ENCODE data around the gene ANKFY1.

Gene ANKFY1

GRCh38 chr17:4215882-4216570, 47.8 kb downstream of the ANKFY1 start (continued):
- TF ChIP-seq ZSCAN5A (tag by site-specific recombination; IDR thresholded peaks at IDR 0.05) (no peak), ZNF660 (tag by site-specific recombination; IDR thresholded peaks at IDR 0.05) (no peak), ZBTB48 (tag by site-specific recombination; IDR thresholded peaks at IDR 0.05) (no peak), ZFP41 (tag by site-specific recombination; IDR thresholded peaks at IDR 0.05; ENCODE audit: borderline replicate concordance) (no peak), AEBP2 (tag by site-specific recombination; IDR thresholded peaks at IDR 0.05; ENCODE audit: borderline replicate concordance) (no peak), PRDM2 (tag by site-specific recombination; IDR thresholded peaks at IDR 0.05; ENCODE audit: borderline replicate concordance) (no peak), ZNF580 (tag by site-specific recombination; IDR thresholded peaks at IDR 0.05) (no peak), ZBTB11 (tag by site-specific recombination; conservative IDR thresholded peaks at IDR 0.05; ENCODE audit: low read depth) (no peak), ZNF548 (tag by site-specific recombination; IDR thresholded peaks at IDR 0.05) (no peak), ZNF488 (tag by site-specific recombination; IDR thresholded peaks at IDR 0.05) (no peak), ZFP69B (tag by site-specific recombination; IDR thresholded peaks at IDR 0.05) (no peak), ZNF354C (tag by site-specific recombination; IDR thresholded peaks at IDR 0.05; ENCODE audit: borderline replicate concordance, low read depth) (no peak), ZNF266 (tag by site-specific recombination; IDR thresholded peaks at IDR 0.05; ENCODE audit: low read depth) (no peak), ZNF596 (tag by site-specific recombination; IDR thresholded peaks at IDR 0.05) (no peak), SALL2 (tag by site-specific recombination; IDR thresholded peaks at IDR 0.05; ENCODE audit: borderline replicate concordance) (no peak), ZNF350 (tag by site-specific recombination; IDR thresholded peaks at IDR 0.05) (no peak), RBAK (tag by site-specific recombination; IDR thresholded peaks at IDR 0.05) (no peak), ZNF24 (tag by site-specific recombination; IDR thresholded peaks at IDR 0.05) (0 out of 2 replicates have a peak, but pooled peaks have one; percentile 35), ZNF394 (tag by site-specific recombination; IDR thresholded peaks at IDR 0.05; ENCODE audit: borderline replicate concordance) (peak; percentile 36; the same call in 1 of the 2 replicates), ZNF138 (tag by site-specific recombination; IDR thresholded peaks at IDR 0.05; ENCODE audit: borderline replicate concordance) (no peak), ZSCAN23 (tag by site-specific recombination; IDR thresholded peaks at IDR 0.05) (no peak), ZNF677 (tag by site-specific recombination; IDR thresholded peaks at IDR 0.05) (no peak), KLF8 (tag by site-specific recombination; IDR thresholded peaks at IDR 0.05) (0 out of 2 replicates have a peak, but pooled peaks have one; percentile 17), ZNF561 (tag by site-specific recombination; IDR thresholded peaks at IDR 0.05; ENCODE audit: borderline replicate concordance) (peak; percentile 59; the same call in 1 of the 2 replicates), ZNF600 (tag by site-specific recombination; IDR thresholded peaks at IDR 0.05) (no peak), YY2 (tag by site-specific recombination; IDR thresholded peaks at IDR 0.05) (no peak)

Data from HEK293 (cell line).